Epithelial cell of esophagus (primary cell): ENCODE results near the gene CBX3.
"Not testable (repeated sequence)": the region's sequence is repeated elsewhere in the genome, so short reads cannot be mapped to it uniquely, and the experiment has no call there.

Experiments used
- DNase-seq: peaks from one replicate; pipeline ENCODE4 v3.0.0; 2010; ENCODE audit warnings: low read depth
- H3K4me3 ChIP-seq: 2 replicates; pipeline ENCODE4 v1.5.1; 2011; ENCODE audit warnings: mild to moderate bottlenecking, low read length, control low read depth
- TF ChIP-seq, protein P1 (sequence below): IDR thresholded peaks from 2 replicates; pipeline ENCODE4 v1.5.1; 2011; ENCODE audit warnings: low read depth, mild to moderate bottlenecking, low read length, control low read depth, inconsistent platforms; ENCODE audit not compliant: insufficient read depth; ENCODE audit errors: missing control alignments

The CBX3 gene

DNA sequence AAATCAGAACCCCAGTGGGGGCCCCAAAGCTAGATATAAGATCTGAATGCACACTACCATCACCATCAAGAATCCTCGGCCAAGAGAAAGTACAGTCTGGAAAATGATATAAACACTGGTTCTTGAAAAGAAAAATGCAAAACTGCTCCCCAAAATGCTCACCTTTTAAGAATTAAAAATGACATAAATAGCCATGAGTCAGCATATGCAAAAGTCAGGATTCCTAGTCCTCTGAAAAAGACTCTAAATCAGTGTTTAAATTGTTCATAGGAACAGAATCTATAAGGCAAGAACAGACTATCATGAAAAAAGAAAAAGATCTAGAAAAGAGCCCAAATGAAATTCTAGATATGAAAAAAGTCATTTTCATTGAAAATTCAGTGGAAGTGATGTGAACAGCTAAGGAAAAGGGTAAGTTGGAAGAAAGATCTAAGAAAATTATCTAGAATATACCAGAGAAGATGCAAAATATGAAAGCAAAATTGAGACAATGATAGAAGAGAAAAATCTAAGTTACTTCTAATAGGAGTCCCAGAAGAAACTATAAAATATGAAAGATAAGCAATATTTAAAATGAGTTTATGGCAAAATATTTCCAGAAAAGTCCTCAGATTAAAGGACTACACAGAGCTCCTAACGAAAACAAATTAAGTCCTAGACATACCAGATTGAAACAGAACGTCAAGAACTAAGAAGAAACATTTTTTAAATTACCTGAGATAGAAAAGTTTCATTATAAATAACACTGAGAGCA lies 19.9 kb upstream of the CBX3 start:
- TF ChIP-seq, protein P1, sequence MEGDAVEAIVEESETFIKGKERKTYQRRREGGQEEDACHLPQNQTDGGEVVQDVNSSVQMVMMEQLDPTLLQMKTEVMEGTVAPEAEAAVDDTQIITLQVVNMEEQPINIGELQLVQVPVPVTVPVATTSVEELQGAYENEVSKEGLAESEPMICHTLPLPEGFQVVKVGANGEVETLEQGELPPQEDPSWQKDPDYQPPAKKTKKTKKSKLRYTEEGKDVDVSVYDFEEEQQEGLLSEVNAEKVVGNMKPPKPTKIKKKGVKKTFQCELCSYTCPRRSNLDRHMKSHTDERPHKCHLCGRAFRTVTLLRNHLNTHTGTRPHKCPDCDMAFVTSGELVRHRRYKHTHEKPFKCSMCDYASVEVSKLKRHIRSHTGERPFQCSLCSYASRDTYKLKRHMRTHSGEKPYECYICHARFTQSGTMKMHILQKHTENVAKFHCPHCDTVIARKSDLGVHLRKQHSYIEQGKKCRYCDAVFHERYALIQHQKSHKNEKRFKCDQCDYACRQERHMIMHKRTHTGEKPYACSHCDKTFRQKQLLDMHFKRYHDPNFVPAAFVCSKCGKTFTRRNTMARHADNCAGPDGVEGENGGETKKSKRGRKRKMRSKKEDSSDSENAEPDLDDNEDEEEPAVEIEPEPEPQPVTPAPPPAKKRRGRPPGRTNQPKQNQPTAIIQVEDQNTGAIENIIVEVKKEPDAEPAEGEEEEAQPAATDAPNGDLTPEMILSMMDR, result no peak
- no peak overlapping the region for H3K4me3 ChIP-seq
- DNase-seq, result no peak

DNA sequence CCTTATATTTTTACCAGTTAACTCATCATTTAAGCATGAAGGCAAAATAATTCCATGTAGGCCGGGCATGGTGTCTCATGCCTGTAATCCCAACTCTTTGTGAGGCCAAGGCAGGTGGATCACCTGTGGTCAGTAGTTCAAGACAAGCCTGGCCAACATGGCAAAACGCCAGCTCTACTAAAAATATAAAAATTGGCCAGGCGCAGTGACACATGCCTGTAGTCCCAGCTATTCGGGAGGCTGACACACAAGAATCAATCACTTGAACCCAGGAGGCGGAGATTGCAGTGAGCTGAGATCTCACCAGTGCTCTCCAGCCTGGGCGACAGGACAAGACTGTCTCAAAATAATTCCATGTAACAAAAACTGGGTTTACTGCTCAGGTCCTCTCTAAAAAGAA lies 19.3 kb upstream of the CBX3 start:
- no peak for DNase-seq
- TF ChIP-seq, protein P1, result no peak
- no peak overlapping the region for H3K4me3 ChIP-seq

DNA sequence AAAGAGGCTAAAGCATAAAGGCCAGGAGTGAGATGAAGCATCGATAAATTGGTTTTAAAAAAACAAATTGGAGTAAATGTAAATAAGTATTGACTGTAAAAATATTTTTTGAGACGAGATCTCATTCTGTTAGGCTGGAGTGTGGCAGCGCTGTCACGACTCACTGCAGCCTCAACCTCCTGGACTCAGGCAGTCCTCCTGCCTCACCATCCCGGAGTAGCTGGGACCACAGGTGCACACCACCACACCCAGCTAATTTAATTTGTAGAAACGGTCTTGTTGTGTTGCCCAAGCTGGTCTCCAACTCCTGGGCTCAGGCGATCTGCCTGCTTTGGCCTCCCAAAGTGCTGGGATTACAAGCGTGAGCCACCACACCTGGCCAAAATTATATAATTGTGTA lies 18.8 kb upstream of the CBX3 start:
- no peak overlapping the region for H3K4me3 ChIP-seq
- no peak for DNase-seq
- TF ChIP-seq, protein P1, result no peak

DNA sequence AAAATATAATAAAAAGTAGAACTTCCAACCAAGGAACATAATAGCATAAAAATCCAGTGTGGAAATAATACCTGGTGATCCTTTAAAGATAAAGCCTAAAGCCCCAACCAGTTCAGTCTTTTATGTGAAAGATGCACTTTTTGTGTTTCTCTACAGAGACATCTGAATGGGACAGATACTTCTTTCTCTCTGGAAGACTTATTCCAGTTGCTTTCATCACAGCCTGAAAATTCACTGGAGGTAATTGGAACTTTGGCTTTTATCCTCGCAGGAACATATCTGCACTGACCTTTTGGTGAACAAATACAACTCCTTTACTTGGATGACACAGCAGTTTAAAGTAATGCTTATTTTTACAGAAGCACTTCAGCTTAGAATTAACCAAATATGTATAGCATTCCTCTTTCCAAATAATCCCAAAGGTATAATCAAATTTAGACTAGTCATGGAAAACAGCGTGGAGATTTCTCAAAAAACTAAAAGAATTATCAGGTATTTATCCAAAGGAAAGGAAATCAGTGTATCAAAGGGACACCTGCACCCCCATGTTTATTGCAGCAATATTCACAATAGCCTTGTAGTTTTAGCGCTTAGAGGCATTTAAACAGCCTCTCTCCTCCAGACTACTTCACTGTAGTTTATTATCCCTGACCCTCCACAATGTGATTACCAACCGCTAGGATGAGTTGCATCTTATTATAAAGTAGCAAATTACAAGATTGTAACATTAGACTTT lies 17.8 kb upstream of the CBX3 start:
- no peak overlapping the region for H3K4me3 ChIP-seq
- TF ChIP-seq, protein P1, result no peak
- DNase-seq, result no peak

DNA sequence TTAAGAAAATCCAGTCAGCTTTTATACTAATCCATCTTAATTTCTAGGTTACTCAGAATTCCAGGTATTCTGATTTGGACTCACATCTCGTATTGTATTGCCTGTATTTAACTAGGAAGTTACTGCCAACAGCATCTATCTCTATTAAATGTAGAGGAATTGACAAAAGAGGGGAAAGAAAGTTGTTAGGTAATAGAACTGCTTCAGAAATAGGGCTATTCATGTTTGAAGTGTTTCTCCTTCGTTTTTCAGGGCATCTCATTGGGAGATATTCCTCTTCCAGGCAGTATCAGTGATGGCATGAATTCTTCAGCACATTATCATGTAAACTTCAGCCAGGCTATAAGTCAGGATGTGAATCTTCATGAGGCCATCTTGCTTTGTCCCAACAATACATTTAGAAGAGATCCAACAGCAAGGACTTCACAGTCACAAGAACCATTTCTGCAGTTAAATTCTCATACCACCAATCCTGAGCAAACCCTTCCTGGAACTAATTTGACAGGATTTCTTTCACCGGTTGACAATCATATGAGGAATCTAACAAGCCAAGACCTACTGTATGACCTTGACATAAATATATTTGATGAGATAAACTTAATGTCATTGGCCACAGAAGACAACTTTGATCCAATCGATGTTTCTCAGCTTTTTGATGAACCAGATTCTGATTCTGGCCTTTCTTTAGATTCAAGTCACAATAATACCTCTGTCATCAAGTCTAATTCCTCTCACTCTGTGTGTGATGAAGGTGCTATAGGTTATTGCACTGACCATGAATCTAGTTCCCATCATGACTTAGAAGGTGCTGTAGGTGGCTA lies 17.1 kb upstream of the CBX3 start:
- H3K4me3 ChIP-seq, DNase-seq: not testable (repeated sequence)

DNA sequence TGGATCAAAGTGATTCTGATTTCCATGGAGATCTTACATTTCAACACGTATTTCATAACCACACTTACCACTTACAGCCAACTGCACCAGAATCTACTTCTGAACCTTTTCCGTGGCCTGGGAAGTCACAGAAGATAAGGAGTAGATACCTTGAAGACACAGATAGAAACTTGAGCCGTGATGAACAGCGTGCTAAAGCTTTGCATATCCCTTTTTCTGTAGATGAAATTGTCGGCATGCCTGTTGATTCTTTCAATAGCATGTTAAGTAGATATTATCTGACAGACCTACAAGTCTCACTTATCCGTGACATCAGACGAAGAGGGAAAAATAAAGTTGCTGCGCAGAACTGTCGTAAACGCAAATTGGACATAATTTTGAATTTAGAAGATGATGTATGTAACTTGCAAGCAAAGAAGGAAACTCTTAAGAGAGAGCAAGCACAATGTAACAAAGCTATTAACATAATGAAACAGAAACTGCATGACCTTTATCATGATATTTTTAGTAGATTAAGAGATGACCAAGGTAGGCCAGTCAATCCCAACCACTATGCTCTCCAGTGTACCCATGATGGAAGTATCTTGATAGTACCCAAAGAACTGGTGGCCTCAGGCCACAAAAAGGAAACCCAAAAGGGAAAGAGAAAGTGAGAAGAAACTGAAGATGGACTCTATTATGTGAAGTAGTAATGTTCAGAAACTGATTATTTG lies 16.3 kb upstream of the CBX3 start:
- no peak for DNase-seq
- H3K4me3 ChIP-seq, result no peak overlapping the region
- TF ChIP-seq, protein P1, result no peak

DNA sequence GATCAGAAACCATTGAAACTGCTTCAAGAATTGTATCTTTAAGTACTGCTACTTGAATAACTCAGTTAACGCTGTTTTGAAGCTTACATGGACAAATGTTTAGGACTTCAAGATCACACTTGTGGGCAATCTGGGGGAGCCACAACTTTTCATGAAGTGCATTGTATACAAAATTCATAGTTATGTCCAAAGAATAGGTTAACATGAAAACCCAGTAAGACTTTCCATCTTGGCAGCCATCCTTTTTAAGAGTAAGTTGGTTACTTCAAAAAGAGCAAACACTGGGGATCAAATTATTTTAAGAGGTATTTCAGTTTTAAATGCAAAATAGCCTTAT lies 15.7 kb upstream of the CBX3 start:
- TF ChIP-seq, protein P1, result no peak
- no peak for DNase-seq
- H3K4me3 ChIP-seq, result no peak overlapping the region
